ENCODE results near the gene MAP3K7CL.

Gene MAP3K7CL

GRCh38 chr21:29208044-29208681 lies 77.7 kb downstream of the MAP3K7CL start:
- DNase-seq, result no peak
- Histone ChIP-seq H3K9ac (ENCODE audit: low read length) (no peak overlapping the region), H3K18ac (ENCODE audit: low read length) (no peak overlapping the region), H2BK5ac (ENCODE audit: low read length) (no peak overlapping the region), H2BK15ac (replicated peaks; ENCODE audit: low read depth) (no peak overlapping the region), H3K23ac (ENCODE audit: low read length) (no peak overlapping the region), H3K56ac (ENCODE audit: low read length) (no peak overlapping the region), H2BK120ac (ENCODE audit: low read depth, low read length) (no peak overlapping the region), H3K4ac (ENCODE audit: low read depth, low read length) (no peak overlapping the region), H3K4me2 (ENCODE audit: low read length) (no peak overlapping the region), H3K27me3 (ENCODE audit: insufficient read depth, low read length, poor library complexity) (no peaks in the 10 kb centered on the region), H3K4me3 (ENCODE audit: low read length) (no peak overlapping the region), H3K4me1 (ENCODE audit: control insufficient read depth, low read depth, low read length) (no peaks in the 10 kb centered on the region), H4K8ac (ENCODE audit: low read depth, low read length) (no peak overlapping the region), H3K79me2 (ENCODE audit: control insufficient read depth, insufficient read depth, low read length) (no peaks in the 10 kb centered on the region), H4K5ac (ENCODE audit: low read length) (no peak overlapping the region), H3K27ac (ENCODE audit: low read depth, low read length) (no peak overlapping the region), H2AK5ac (ENCODE audit: low read length) (no peak overlapping the region), H3K36me3 (ENCODE audit: control insufficient read depth, insufficient read depth, low read length) (no peaks in the 10 kb centered on the region), H3K79me1 (ENCODE audit: low read length) (no peaks in the 10 kb centered on the region)
- WGBS (ENCODE audit: extremely low coverage, insufficient coverage, low lambda C conversion rate), result no CpG with 5 or more reads among the region's 9 CpGs

GRCh38 chr21:29208682-29209059 lies 78.2 kb downstream of the MAP3K7CL start:
- no peak overlapping the region for H4K5ac ChIP-seq (ENCODE audit: low read length)
- H2AK5ac ChIP-seq (ENCODE audit: low read length), result no peak overlapping the region
- no peak overlapping the region for H3K4ac ChIP-seq (ENCODE audit: low read depth, low read length)
- no peaks in the 10 kb centered on the region for H3K79me1 ChIP-seq (ENCODE audit: low read length)
- no peak overlapping the region for H4K8ac ChIP-seq (ENCODE audit: low read depth, low read length)
- no peak overlapping the region for H3K4me2 ChIP-seq (ENCODE audit: low read length)
- no peaks in the 10 kb centered on the region for H3K4me1 ChIP-seq (ENCODE audit: control insufficient read depth, low read depth, low read length)
- no peaks in the 10 kb centered on the region for H3K36me3 ChIP-seq (ENCODE audit: control insufficient read depth, insufficient read depth, low read length)
- H3K27ac ChIP-seq (ENCODE audit: low read depth, low read length), result no peak overlapping the region
- no peak overlapping the region for H2BK15ac ChIP-seq (replicated peaks; ENCODE audit: low read depth)
- no CpG with 5 or more reads among the region's 1 CpG for whole genome bisulfite sequencing (ENCODE audit: extremely low coverage, insufficient coverage, low lambda C conversion rate)
- H3K56ac ChIP-seq (ENCODE audit: low read length), result no peak overlapping the region
- H3K27me3 ChIP-seq (ENCODE audit: insufficient read depth, low read length, poor library complexity), result no peaks in the 10 kb centered on the region
- no peaks in the 10 kb centered on the region for H3K79me2 ChIP-seq (ENCODE audit: control insufficient read depth, insufficient read depth, low read length)
- H3K9ac ChIP-seq (ENCODE audit: low read length), result no peak overlapping the region
- no peak overlapping the region for H3K23ac ChIP-seq (ENCODE audit: low read length)
- H2BK5ac ChIP-seq (ENCODE audit: low read length), result no peak overlapping the region
- no peak overlapping the region for H2BK120ac ChIP-seq (ENCODE audit: low read depth, low read length)
- no peak overlapping the region for H3K18ac ChIP-seq (ENCODE audit: low read length)
- no peak for DNase-seq
- H3K4me3 ChIP-seq (ENCODE audit: low read length), result no peak overlapping the region

GRCh38 chr21:29209696-29210095 lies 79.3 kb downstream of the MAP3K7CL start:
- Histone ChIP-seq H3K56ac (ENCODE audit: low read length) (no peak overlapping the region), H4K5ac (ENCODE audit: low read length) (no peak overlapping the region), H3K36me3 (ENCODE audit: control insufficient read depth, insufficient read depth, low read length) (no peaks in the 10 kb centered on the region), H3K18ac (ENCODE audit: low read length) (no peak overlapping the region), H2BK120ac (ENCODE audit: low read depth, low read length) (no peak overlapping the region), H3K4ac (ENCODE audit: low read depth, low read length) (no peak overlapping the region), H3K4me3 (ENCODE audit: low read length) (no peak overlapping the region), H2BK5ac (ENCODE audit: low read length) (no peak overlapping the region), H3K79me1 (ENCODE audit: low read length) (no peaks in the 10 kb centered on the region), H3K4me2 (ENCODE audit: low read length) (no peak overlapping the region), H2BK15ac (replicated peaks; ENCODE audit: low read depth) (no peak overlapping the region), H3K4me1 (ENCODE audit: control insufficient read depth, low read depth, low read length) (no peaks in the 10 kb centered on the region), H3K79me2 (ENCODE audit: control insufficient read depth, insufficient read depth, low read length) (no peaks in the 10 kb centered on the region), H2AK5ac (ENCODE audit: low read length) (no peak overlapping the region), H3K27ac (ENCODE audit: low read depth, low read length) (no peak overlapping the region), H3K27me3 (ENCODE audit: insufficient read depth, low read length, poor library complexity) (no peaks in the 10 kb centered on the region), H4K8ac (ENCODE audit: low read depth, low read length) (no peak overlapping the region), H3K9ac (ENCODE audit: low read length) (no peak overlapping the region), H3K23ac (ENCODE audit: low read length) (no peak overlapping the region)
- DNase-seq, result no peak

- Histone ChIP-seq H4K8ac (ENCODE audit: low read depth, low read length) (no peak overlapping the region), H3K4me1 (ENCODE audit: control insufficient read depth, low read depth, low read length) (no peaks in the 10 kb centered on the region), H2BK120ac (ENCODE audit: low read depth, low read length) (no peak overlapping the region), H2BK15ac (replicated peaks; ENCODE audit: low read depth) (no peak overlapping the region), H2AK5ac (ENCODE audit: low read length) (no peak overlapping the region), H3K9ac (ENCODE audit: low read length) (no peak overlapping the region), H3K4ac (ENCODE audit: low read depth, low read length) (no peak overlapping the region), H3K4me2 (ENCODE audit: low read length) (no peak overlapping the region), H3K23ac (ENCODE audit: low read length) (no peak overlapping the region), H3K18ac (ENCODE audit: low read length) (no peak overlapping the region), H3K79me2 (ENCODE audit: control insufficient read depth, insufficient read depth, low read length) (no peaks in the 10 kb centered on the region), H2BK5ac (ENCODE audit: low read length) (no peak overlapping the region), H3K56ac (ENCODE audit: low read length) (no peak overlapping the region), H3K27me3 (ENCODE audit: insufficient read depth, low read length, poor library complexity) (no peaks in the 10 kb centered on the region), H3K79me1 (ENCODE audit: low read length) (no peaks in the 10 kb centered on the region), H3K4me3 (ENCODE audit: low read length) (no peak overlapping the region), H3K36me3 (ENCODE audit: control insufficient read depth, insufficient read depth, low read length) (no peaks in the 10 kb centered on the region), H4K5ac (ENCODE audit: low read length) (no peak overlapping the region), H3K27ac (ENCODE audit: low read depth, low read length) (no peak overlapping the region)
- DNase-seq, result no peak
Measured at GRCh38 chr21:29211205-29211604, 80.8 kb downstream of the MAP3K7CL start.

- no peak for DNase-seq
- no CpG with 5 or more reads among the region's 7 CpGs for whole genome bisulfite sequencing (ENCODE audit: extremely low coverage, insufficient coverage, low lambda C conversion rate)
- no peak overlapping the region for H2BK5ac ChIP-seq (ENCODE audit: low read length)
- H3K9ac ChIP-seq (ENCODE audit: low read length), result no peak overlapping the region
- no peaks in the 10 kb centered on the region for H3K36me3 ChIP-seq (ENCODE audit: control insufficient read depth, insufficient read depth, low read length)
- H3K4me1 ChIP-seq (ENCODE audit: control insufficient read depth, low read depth, low read length), result no peaks in the 10 kb centered on the region
- H4K8ac ChIP-seq (ENCODE audit: low read depth, low read length), result no peak overlapping the region
- no peak overlapping the region for H4K5ac ChIP-seq (ENCODE audit: low read length)
- H3K4ac ChIP-seq (ENCODE audit: low read depth, low read length), result no peak overlapping the region
- H3K27ac ChIP-seq (ENCODE audit: low read depth, low read length), result no peak overlapping the region
- H2BK120ac ChIP-seq (ENCODE audit: low read depth, low read length), result no peak overlapping the region
- H3K23ac ChIP-seq (ENCODE audit: low read length), result no peak overlapping the region
- H3K79me2 ChIP-seq (ENCODE audit: control insufficient read depth, insufficient read depth, low read length), result no peaks in the 10 kb centered on the region
- no peaks in the 10 kb centered on the region for H3K79me1 ChIP-seq (ENCODE audit: low read length)
- no peak overlapping the region for H2AK5ac ChIP-seq (ENCODE audit: low read length)
- no peaks in the 10 kb centered on the region for H3K27me3 ChIP-seq (ENCODE audit: insufficient read depth, low read length, poor library complexity)
- H3K56ac ChIP-seq (ENCODE audit: low read length), result no peak overlapping the region
- no peak overlapping the region for H3K4me2 ChIP-seq (ENCODE audit: low read length)
- no peak overlapping the region for H3K18ac ChIP-seq (ENCODE audit: low read length)
- H3K4me3 ChIP-seq (ENCODE audit: low read length), result no peak overlapping the region
- H2BK15ac ChIP-seq (replicated peaks; ENCODE audit: low read depth), result no peak overlapping the region
Measured at GRCh38 chr21:29212446-29212845, 82.0 kb downstream of the MAP3K7CL start.

All from mesendoderm (in vitro differentiated cells).